Stimulated activated CD4-positive, alpha-beta T cell treated with anti-CD3 and anti-CD28 coated beads, TNF-alpha, amount 100 ng/mL, for 48 hours (primary cell): ENCODE data around the gene RWDD1.

ENCODE experiments used
- DNase-seq, 3 donors: peaks; one replicate each; pipeline ENCODE4 v3.0.0-alpha.2; 2020; ENCODE audit warnings: low read depth in 3 of 3

Gene RWDD1

GRCh38 chr6:116570856-116571682, at the start of gene RWDD1:
TSS of gene RWDD1 (plus strand) at chr6:116571504. CDS start at chr6:116571583, 79 bp downstream.
- DNase-seq, result peak; percentile 91 to 98 (median 94)

GRCh38 chr6:116522896-116523295, 48.4 kb upstream of the RWDD1 start:
- DNase-seq, result no peak

DNA sequence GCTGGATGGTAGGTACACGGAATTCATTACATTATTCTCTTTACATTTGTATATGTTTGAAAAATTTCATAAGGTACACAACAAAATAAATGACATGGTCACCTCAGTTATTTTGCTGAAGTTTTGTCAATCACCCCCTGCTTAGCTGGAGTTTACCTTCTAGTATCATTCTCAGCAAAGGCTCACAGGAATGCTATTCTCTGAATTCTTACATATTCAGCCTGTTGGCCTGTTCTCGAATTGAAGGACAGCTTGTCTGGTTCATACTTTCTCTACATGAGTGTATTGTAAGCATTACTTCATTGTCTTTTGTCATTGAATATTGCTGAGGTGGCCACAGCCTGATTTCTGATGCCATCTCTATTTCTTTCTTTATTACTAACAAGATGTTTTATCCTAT, 47.1 kb upstream of the RWDD1 start:
- DNase-seq, result no peak

DNA sequence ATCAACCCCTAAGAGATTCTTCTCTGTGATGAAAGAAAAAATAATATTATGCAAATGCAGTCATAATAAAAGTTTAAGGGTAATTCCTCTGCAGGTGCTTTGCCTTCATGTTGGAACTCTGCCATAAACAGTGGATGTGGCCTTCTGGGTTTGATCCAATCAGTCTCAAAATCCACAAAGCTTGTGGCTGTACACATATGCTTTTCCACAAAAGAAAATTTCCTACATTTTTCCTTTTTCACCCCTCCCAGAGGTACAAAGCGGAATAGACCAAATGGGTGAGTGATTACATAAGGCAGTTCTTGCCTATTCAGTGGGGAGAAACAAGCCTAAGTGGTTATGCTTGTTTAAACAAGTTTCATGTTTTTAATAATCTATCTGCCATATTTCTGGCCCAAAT, 43.2 kb upstream of the RWDD1 start:
- no peak for DNase-seq

DNA sequence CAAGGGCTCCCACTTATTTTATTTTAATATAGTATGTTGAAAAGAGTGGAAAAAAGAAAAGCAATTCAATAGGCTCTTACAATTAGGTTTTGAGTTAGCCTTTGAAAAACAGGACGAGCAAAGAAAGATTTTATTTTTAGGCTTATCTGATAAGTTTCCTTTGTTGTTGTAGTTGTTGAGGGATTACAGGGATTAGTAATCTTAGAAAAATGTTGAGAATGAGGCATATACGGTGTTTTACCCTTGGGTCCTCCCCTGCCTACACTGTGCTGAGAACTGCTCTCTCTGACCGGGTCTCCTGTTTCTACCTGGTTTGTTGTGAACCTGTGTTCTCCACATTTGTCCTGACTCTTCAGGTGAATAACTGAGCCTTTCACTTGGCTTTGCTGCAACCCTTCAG, 42.5 kb upstream of the RWDD1 start:
- DNase-seq, result no peak

GRCh38 chr6:116529466-116530290, 41.6 kb upstream of the RWDD1 start:
- no peak for DNase-seq

GRCh38 chr6:116530436-116530835, 40.9 kb upstream of the RWDD1 start:
- DNase-seq, result no peak

DNA sequence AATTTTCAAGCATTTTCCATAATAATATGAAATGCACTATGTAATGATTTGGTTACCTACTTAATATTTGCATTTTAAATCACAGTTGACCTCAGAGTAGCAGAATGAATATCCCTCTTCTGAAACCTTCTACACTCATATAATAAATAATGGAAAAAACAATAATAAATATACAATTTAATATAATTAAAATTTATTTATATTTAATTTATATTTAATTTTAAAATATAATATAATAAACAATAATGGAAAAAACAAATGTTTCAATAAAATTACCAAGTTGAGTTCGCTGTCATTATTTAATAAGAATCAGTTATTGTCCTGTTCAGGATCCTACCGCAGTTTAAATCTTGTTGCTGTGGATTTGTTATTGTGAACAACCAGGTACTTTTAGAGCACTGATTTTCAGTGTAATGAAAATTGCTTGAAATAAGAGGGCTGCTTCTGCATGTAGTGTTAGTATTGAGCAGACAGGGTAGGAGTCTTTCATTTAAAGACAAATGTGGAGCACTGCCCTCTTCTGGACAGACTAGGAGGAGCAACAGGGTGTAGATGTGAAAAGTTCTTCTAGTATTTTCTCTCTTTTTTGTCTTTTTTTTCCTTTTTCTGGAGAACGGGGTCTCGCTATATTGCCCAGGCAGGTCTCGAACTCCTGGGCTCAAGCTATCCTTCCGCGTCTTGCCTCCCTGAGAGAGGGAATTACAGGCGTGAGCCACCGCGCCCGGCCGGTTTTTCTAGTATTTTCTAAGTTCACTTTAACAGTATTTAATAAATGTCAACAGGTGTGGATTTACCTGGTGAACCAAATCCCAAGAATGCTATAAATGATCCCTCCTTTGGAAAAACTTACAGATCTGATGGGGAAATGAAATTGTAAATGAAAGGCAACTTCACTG, 39.4 kb upstream of the RWDD1 start:
- DNase-seq, result peak; percentile 21 to 50 (median 32)

DNA sequence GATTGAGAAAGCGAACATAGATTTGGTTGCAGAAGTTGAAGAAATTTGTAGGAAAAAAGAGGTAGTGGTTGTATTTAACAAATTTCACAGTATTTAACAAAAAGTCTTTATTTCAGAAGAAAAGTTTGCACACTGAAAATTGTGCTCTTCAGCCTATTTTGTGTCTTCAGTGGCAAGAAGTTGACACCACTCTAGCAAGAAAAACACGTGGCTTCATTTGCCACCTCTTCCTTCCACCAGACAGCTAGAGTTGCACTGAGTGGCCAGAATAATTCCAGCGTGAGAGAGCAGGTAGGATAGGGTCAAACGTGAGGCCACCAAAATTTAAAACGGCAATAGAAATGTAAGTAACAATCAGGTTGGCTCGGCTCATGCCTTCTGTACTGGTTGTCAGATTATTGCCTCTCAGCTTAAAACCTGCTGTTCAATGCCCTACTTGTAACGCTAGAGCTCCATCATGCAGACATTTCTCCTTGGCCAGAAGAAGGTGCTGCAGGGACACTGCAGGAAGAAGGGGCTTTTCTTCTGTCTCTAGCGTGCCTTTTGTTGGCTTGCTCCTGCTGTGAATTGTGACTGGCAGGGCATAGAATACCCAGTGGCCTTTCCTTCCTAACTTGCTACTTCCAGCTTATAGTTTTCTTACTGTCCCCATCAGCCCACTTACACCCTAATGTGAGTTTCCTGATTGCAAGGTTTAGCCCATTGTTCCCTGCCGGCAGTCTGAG, 37.9 kb upstream of the RWDD1 start:
- no peak for DNase-seq

DNA sequence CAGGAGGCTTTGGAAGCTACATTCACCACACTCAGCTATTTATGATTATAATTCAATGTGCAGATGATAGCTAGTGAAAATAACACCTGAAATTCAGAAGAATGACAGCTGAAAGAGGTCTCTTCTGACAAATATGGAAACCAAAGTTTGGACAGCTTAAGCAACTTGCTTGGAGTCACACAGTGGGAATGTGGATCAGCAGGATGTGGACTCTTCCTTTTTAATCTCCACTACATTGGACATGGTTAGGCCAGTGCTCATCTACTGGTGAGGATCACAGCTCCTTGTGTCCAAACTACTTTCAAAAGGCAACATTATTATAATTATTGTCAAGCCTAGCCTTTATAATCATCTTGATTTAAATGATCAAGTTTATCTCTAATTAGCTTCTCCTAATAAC, 36.2 kb upstream of the RWDD1 start:
- DNase-seq, result no peak

DNA sequence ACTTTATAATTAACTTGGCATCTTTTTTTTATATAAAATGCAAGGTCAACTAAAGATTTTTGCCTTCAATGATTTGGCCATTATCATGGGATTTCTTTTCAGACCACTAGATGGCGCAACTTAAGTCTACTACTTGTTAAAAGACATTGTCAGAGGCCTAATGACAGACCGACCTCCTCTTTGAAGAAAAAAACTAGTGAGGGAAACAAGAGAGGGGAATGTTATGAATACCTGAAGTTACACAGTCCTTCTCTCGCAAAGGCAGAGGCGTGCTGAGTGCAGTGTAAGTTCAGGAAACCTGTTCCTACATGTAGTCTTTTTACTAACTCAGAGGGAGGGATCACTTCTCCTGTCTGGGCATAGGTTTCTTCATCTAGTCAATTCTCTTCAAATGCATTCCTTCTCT, 35.1 kb upstream of the RWDD1 start:
- peak in 2 of 3 donors; percentile 3 to 20 for DNase-seq

DNA sequence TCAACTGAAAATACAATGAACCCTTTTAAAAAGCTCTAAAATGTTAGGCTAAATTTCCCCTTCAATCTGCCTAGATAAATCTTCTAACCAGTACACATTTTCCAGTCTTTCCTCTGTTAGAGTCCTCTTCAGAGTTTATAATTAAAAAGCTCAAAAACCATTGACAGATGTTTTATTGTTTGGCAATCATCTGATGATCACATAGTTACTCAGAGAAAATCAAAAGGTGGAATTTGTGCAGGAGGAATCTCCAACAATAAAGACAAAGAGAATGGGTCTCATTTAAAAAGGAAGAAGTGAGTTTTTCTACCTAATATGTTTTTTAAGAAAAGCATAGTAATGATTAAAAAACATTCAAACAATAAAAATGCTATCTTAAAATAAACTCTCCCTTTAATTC, 28.9 kb upstream of the RWDD1 start:
- no peak for DNase-seq

GRCh38 chr6:116543149-116543548, 28.2 kb upstream of the RWDD1 start:
- no peak for DNase-seq

GRCh38 chr6:116545651-116546050, 25.7 kb upstream of the RWDD1 start, which contains the start of gene TRAPPC3L:
TSS of gene TRAPPC3L (minus strand) at chr6:116545684. CDS start at chr6:116545514, 170 bp downstream.
- no peak for DNase-seq

- DNase-seq, result no peak
Observed at GRCh38 chr6:116547358-116547757, 23.9 kb upstream of the RWDD1 start.

GRCh38 chr6:116550796-116551195, 20.5 kb upstream of the RWDD1 start:
- no peak for DNase-seq

- no peak for DNase-seq
Observed at GRCh38 chr6:116553451-116553850, 17.9 kb upstream of the RWDD1 start, which contains the start of gene CALHM4. TSS of gene CALHM4 (plus strand) at chr6:116553751. CDS start at chr6:116553794, 43 bp downstream.

DNA sequence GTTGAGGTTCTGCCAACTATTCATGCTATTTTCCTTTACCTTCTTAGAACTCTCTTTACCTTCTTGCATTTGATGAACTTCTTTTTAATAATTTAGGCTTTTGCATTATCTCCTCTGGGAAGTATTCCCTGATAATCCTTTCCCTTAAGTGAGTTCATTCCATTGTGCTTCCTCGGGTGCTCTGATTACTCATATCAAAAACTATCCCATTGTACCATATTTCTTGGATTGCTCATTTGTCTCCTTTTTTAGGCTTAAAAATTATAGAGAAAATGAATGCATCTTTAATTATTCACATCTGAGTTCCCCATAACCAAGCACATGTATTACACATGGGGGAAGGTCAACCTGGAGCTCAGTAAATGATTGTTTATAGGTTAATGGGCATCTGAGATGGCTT, 15.2 kb upstream of the RWDD1 start:
- no peak for DNase-seq

DNA sequence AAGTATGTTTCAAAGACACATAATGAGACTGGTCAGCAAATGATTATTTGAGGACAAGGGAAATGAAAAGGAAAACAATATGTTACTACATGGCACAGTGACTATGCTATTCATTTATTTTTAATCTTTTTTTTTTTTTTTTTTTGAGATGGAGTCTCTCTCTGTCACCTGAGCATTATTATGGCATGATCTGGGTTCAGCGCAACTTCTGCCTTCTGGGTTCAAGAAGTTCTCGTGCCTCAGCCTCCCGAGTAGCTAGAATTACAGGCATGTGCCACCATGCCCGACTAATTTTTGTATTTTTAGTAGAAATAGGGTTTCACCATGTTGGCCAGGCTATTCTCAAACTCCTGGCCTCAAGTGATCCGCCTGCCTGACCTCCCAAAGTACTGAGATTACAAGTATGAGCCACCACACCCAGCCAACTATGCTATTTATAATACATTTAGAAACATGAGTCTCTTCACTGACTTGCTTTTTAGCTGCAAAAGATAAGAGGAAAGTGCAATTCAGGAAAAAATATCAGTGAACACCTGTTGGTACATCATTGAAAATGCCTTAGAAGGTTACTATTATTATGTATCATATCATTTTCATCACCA, 14.4 kb upstream of the RWDD1 start:
- DNase-seq, result no peak

GRCh38 chr6:116557893-116558292, 13.4 kb upstream of the RWDD1 start:
- no peak for DNase-seq

- no peak for DNase-seq
Observed at GRCh38 chr6:116560130-116560529, 11.2 kb upstream of the RWDD1 start.
